ENCODE results near the gene PRKAG2.

PRKAG2 gene

DNA sequence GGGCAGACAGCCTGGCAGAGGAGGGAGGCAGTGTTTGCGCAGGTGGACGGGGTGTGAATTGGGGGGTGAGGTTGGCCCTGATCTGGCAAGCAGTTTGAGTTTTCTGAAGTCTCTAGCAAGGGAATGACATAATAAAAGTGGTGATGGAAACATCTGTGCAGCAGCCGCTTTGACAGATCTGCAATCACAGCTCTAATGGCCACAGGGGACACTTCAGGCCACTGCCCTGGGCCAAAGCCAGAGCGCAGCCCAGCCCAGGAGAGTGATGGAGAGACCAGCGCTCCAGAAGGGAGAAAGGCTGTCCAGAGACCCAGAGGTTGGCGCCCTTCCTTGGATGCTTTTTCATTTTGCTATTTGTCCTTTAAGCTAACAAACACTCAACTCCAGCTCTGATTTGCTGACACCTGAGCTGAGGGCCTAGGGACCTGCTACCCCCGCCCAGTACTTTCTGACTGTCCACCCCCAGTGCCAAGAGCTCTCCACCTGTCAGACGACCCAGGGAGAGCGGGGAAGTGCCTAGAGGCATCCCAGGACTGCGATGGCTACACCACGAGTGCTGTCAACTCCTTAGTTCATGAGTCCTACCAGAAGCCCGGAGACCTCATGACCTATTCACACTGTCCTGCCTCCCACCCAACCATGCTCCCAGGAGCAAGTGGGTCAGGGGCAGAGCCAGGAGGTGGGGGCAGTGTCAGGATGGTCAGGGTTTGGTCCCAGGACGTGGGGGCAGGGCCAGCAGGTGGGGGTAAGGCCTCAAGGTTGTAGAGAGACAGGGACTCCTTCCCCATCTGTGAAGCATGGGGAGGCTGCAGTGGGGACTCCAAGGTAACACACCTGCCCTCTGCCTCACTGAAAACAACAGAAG is 112.6 kb downstream of the PRKAG2 start:
- no peak for TF ChIP-seq GATA3 (IDR thresholded peaks at IDR 0.05; ENCODE audit: low read depth, low read length)
- no peak for TF ChIP-seq GATA2 (IDR thresholded peaks at IDR 0.05; ENCODE audit: low read depth, low read length)

- TF ChIP-seq GATA3 (IDR thresholded peaks at IDR 0.05; ENCODE audit: low read depth, low read length), result no peak
- TF ChIP-seq GATA2 (IDR thresholded peaks at IDR 0.05; ENCODE audit: low read depth, low read length), result no peak
These were observed 113.4 kb downstream of the PRKAG2 start for GRCh38 chr7:151763420-151763984.

DNA sequence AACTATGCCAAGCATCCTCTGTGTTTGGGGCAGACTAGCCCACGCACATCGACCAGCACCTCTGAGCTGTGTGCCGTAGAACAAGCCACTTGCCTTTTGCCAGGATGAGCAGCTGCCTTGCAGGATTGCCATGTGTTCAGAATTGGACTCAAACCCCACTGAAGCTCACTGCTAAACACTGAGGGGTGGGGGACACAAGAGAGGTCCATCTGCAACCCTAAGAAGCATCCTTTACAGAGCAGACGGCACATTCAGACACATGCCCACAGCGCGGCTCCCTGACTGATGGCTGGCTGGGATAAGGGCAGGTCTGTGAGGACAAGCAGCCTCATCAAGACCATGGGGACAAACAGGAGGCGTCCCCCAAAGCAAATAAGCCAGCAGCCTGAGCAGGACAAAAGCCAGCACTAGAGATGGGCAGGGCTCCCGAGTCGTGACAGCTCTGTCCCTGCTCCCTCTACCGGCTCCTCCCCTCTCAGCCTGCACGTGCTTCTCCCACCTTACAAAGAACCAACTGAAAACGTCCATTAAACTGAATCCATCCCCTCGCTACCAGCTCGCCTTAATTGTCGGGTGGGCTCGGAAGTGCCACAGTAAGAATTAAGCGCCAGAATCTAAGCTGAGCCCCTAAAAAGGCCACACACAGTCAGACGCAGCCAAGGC is 114.2 kb downstream of the PRKAG2 start:
- TF ChIP-seq GATA2 (IDR thresholded peaks at IDR 0.05; ENCODE audit: low read depth, low read length), result peak; percentile 26; the same call in 1 of the 2 replicates
- no peak for TF ChIP-seq GATA3 (IDR thresholded peaks at IDR 0.05; ENCODE audit: low read depth, low read length)

DNA sequence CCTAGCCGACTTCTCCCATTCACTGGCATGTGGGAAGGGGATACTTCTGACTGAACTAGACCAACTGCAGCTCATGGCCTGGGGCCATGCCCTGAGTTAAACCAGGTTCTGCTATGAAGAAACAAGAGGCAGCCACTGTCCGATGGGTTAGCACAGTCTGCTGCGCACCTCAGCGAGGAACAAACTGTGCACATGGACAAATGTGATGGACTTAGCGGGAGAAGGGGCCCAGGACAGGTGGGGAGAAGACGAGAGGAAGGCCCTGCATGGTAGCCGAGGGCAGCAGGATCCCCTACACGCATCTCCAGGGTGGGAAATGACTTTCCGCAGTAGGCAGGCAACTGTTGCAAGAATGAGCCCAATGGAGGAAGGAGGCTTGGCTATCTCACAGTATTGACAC is 115.0 kb downstream of the PRKAG2 start:
- no peak for TF ChIP-seq GATA2 (IDR thresholded peaks at IDR 0.05; ENCODE audit: low read depth, low read length)
- no peak for TF ChIP-seq GATA3 (IDR thresholded peaks at IDR 0.05; ENCODE audit: low read depth, low read length)

DNA sequence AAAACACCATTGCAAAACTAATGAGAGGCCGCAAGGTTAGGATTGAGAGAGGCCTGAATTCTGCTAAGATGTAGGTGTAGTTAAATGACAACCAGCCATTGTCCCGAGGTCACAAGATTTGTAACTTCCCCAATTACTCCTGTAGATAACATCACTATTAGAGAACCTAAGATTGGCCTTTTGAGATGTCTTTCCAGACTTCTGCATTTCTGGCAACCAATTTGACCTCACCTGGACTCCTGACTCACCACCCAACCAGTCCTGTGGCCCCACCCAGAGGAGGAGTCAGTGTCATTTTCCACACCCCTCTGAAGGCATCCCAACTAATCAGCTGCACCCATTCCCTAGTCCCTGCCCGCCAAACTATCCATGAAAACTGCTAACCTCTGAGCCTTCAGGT is 115.7 kb downstream of the PRKAG2 start:
- no peak for TF ChIP-seq GATA3 (IDR thresholded peaks at IDR 0.05; ENCODE audit: low read depth, low read length)

- no peak for TF ChIP-seq GATA3 (IDR thresholded peaks at IDR 0.05; ENCODE audit: low read depth, low read length)
- no peak for TF ChIP-seq GATA2 (IDR thresholded peaks at IDR 0.05; ENCODE audit: low read depth, low read length)
These were observed 117.3 kb downstream of the PRKAG2 start for GRCh38 chr7:151759591-151760042.

GRCh38 chr7:151758622-151759540 is 118.0 kb downstream of the PRKAG2 start:
- TF ChIP-seq GATA2 (IDR thresholded peaks at IDR 0.05; ENCODE audit: low read depth, low read length) (no peak), GATA3 (IDR thresholded peaks at IDR 0.05; ENCODE audit: low read depth, low read length) (no peak)

DNA sequence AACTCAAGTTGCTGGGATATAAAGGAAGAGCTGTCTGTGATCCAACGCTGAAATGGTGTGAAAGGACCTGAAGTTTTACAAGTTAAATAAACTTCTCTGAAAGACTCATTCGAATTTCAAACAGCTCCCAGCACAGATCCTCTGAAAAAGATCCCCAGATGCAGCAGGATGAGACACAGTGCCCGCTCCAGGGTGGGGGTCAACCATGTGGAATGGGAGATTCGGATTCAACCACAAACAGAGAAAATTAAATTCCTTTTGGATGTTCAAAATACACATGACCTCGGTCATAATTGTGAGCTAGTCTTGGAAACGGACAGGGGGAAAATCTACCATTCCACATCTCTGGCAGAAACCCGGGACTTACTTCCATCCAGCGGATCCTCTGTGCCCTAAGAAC is 119.6 kb downstream of the PRKAG2 start:
- TF ChIP-seq GATA3 (IDR thresholded peaks at IDR 0.05; ENCODE audit: low read depth, low read length), result no peak
- no peak for TF ChIP-seq GATA2 (IDR thresholded peaks at IDR 0.05; ENCODE audit: low read depth, low read length)

DNA sequence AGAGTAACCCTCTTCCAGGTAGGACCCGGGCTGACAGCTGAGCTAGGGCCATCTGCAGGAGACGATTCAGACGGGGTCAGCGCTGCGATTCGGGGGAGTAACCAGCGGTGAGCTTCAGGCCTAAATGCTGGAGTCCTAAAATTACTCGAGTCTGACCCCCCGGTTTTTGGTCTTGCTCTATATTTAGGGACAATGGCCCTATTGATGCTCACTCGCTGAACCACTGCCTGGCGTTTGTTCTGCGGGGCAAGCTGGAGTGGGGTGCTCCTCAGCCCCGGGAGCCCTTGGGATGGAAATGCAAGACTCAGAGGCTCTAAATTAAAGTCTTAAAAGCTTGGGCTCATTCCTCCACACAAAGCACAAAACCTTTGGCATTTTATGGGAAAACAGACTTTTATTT is 120.0 kb downstream of the PRKAG2 start:
- TF ChIP-seq GATA2 (IDR thresholded peaks at IDR 0.05; ENCODE audit: low read depth, low read length) (no peak), GATA3 (IDR thresholded peaks at IDR 0.05; ENCODE audit: low read depth, low read length) (no peak)

- TF ChIP-seq GATA3 (IDR thresholded peaks at IDR 0.05; ENCODE audit: low read depth, low read length) (no peak), GATA2 (IDR thresholded peaks at IDR 0.05; ENCODE audit: low read depth, low read length) (no peak)
These were observed 120.7 kb downstream of the PRKAG2 start for GRCh38 chr7:151756076-151756731.

DNA sequence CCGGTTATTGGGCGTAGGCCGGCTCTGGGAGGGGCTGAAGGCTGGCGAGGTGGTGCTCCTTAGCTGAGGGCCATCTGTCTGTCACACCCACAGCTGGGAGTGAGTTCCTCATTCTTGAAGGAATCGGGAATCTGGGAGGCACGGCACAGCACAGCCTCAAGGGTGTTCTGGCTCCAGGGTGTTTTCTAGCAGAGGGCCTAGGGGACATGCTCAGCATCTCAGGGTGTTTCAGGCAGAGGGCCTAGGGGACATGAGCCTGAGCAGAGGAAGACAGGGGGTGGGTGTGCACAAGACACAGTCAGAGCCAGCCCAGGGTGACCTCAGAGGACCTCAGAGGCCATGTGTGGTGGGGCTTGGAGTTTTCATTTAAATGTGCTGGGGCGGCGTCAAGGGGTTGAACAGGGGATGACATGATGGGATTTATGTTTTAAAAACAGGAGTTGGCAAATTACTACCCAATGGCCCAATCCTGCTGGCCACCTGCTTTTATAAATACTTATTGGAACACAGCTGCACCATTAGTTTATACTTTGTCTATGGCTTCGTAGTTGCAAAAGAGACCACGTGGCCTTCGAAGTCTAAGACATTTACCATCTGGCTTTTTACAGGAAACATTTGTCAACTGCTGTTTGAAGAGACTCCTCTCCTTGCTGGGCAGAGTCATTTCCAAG is 121.6 kb downstream of the PRKAG2 start:
- no peak for TF ChIP-seq GATA3 (IDR thresholded peaks at IDR 0.05; ENCODE audit: low read depth, low read length)
- no peak for TF ChIP-seq GATA2 (IDR thresholded peaks at IDR 0.05; ENCODE audit: low read depth, low read length)

DNA sequence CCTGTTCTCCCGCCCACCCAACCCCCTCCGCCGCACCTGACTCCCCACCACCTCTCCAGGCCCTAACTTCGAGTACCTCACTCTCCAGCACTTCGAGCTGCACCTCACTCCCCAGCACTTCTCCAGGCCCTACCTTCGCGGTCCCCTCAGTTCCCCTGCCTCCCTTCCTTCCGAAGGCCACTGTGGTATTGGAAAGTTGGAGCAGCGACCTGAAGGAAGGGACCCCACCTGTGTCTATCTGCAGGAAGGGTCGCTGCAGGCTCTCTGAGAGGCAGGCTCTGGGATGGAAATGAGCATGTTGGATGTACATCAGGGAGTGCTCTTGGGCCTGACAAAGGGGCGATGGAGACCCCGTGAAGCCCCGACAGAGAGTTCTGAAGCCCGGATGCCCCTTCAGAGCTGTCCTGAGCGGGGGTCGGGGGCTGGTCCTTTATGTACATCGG is 122.2 kb downstream of the PRKAG2 start:
- TF ChIP-seq GATA2 (IDR thresholded peaks at IDR 0.05; ENCODE audit: low read depth, low read length) (no peak), GATA3 (IDR thresholded peaks at IDR 0.05; ENCODE audit: low read depth, low read length) (no peak)

DNA sequence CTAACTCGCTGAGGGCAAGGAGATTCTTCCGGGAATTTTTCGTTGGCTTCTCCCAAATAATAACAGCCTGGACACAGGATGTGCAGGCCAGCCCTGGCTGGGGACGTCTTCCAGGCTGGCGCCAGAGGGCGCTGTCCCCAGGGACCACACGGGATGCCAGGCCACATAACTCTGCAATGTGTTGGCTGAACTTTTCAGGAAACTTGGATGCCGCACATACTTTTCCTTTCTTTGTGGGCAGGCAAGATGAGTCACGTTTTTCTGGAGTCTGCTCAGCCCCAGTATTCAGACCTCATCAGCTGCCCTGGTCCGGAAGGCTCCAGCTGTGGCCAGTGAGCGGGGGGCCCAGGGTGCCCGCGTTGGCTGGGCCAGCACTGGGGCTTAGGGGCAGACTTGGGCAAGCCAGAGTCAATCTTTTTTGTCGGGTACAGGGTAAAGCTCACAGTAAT is 122.7 kb downstream of the PRKAG2 start:
- TF ChIP-seq GATA2 (IDR thresholded peaks at IDR 0.05; ENCODE audit: low read depth, low read length), result no peak
- no peak for TF ChIP-seq GATA3 (IDR thresholded peaks at IDR 0.05; ENCODE audit: low read depth, low read length)

Data from SH-SY5Y (cell line).